BE2C (cell line): ENCODE data around the gene SLC15A1.

Experiments used
- DNase-seq: peaks from one replicate; pipeline ENCODE4 v3.0.0-alpha.2; 2020
- H3K27me3 ChIP-seq: fragments of 250-450 bp; sonication (Bioruptor Pico); 2 replicates; pipeline ENCODE4 v1.5.1; 2020; ENCODE audit warnings: mild to moderate bottlenecking
- H3K36me3 ChIP-seq: fragments of 250-450 bp; sonication (Bioruptor Pico); 2 replicates; pipeline ENCODE4 v1.5.1; 2020; ENCODE audit warnings: mild to moderate bottlenecking
- H3K4me1 ChIP-seq: fragments of 250-450 bp; sonication (Bioruptor Pico); 2 replicates; pipeline ENCODE4 v1.5.1; 2020
- H3K4me3 ChIP-seq: 2 replicates; pipeline ENCODE4 v1.5.1; 2011; ENCODE audit warnings: low read depth, low read length
- H3K9me3 ChIP-seq: fragments of 250-450 bp; sonication (Bioruptor Pico); 2 replicates; pipeline ENCODE4 v1.5.1; 2020
- TF ChIP-seq, protein P1 (sequence below): IDR thresholded peaks from 2 replicates; pipeline ENCODE4 v1.5.1; 2012; ENCODE audit warnings: mild to moderate bottlenecking, low read depth, low read length

SLC15A1 gene

DNA sequence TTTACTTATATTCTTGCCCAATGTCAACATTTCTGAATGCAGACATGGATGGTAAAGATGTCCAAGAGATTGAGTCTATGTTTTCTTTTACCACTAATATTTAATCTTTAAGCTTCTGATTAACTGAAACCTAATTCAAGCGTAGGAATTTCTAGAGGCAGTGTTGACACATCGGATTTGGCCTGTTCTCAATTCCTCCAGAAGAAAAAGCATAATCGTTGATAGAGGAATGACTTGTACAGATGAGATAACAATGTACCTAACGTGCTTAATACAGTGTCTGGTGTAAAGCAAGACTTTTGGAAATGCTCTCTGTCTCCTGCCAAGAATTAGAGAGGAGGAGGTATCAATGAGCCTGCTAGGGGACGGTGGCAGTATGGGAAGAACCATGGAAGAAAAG, 35.2 kb downstream of the SLC15A1 start:
- Histone ChIP-seq H3K9me3 (no peaks in the 10 kb centered on the region), H3K27me3 (no peaks in the 10 kb centered on the region), H3K4me1 (no peaks in the 10 kb centered on the region), H3K36me3 (no peaks in the 10 kb centered on the region), H3K4me3 (no peak overlapping the region)
- DNase-seq = no peak
- TF ChIP-seq, protein P1, sequence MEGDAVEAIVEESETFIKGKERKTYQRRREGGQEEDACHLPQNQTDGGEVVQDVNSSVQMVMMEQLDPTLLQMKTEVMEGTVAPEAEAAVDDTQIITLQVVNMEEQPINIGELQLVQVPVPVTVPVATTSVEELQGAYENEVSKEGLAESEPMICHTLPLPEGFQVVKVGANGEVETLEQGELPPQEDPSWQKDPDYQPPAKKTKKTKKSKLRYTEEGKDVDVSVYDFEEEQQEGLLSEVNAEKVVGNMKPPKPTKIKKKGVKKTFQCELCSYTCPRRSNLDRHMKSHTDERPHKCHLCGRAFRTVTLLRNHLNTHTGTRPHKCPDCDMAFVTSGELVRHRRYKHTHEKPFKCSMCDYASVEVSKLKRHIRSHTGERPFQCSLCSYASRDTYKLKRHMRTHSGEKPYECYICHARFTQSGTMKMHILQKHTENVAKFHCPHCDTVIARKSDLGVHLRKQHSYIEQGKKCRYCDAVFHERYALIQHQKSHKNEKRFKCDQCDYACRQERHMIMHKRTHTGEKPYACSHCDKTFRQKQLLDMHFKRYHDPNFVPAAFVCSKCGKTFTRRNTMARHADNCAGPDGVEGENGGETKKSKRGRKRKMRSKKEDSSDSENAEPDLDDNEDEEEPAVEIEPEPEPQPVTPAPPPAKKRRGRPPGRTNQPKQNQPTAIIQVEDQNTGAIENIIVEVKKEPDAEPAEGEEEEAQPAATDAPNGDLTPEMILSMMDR = no peak

- no peak for DNase-seq
- no peaks in the 10 kb centered on the region for H3K27me3 ChIP-seq
- TF ChIP-seq, protein P1 = no peak
- no peak overlapping the region for H3K4me3 ChIP-seq
- no peaks in the 10 kb centered on the region for H3K9me3 ChIP-seq
- H3K36me3 ChIP-seq = no peaks in the 10 kb centered on the region
- H3K4me1 ChIP-seq = no peaks in the 10 kb centered on the region
Measured at GRCh38 chr13:98710521-98710920, 42.0 kb downstream of the SLC15A1 start.

DNA sequence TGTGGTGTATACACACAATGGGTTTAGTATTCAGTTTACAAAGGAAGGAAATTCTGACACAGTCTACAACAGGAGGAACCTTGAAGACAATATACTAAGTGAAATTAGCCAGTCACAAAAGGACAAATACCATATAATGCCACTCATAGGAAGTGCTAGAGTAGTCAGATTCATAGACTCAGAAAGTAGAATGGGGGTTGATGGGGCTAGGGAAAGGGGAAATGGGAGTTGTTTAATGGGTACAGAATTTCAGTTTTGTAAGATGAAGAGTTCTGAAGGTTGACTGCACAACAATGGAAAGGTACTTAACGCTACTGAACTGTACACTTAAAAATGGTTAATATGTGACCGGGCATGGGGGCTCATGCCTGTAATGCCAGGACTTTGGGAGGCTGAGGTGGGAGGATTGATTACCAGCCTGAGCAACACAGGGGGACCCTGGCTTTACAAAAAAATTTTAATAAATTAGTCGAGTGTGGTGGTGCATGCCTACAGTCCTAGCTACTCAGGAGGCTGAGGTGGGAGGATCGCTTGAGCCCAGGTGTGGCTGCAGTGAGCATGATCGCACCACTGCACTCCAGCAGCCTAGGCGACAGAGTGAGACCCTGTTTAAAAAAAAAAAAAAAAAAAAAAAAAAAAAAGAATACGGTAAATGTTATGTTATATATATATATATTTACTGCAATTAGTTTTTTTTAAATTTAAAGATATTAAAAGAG, 45.0 kb downstream of the SLC15A1 start:
- no peaks in the 10 kb centered on the region for H3K9me3 ChIP-seq
- no peaks in the 10 kb centered on the region for H3K4me1 ChIP-seq
- no peaks in the 10 kb centered on the region for H3K27me3 ChIP-seq
- no peak for DNase-seq
- TF ChIP-seq, protein P1 = no peak
- no peaks in the 10 kb centered on the region for H3K36me3 ChIP-seq
- H3K4me3 ChIP-seq = no peak overlapping the region

- Histone ChIP-seq H3K27me3 (no peaks in the 10 kb centered on the region), H3K4me3 (no peak overlapping the region), H3K36me3 (no peaks in the 10 kb centered on the region), H3K9me3 (no peaks in the 10 kb centered on the region), H3K4me1 (no peaks in the 10 kb centered on the region)
- TF ChIP-seq, protein P1 = no peak
- DNase-seq = no peak
Measured at GRCh38 chr13:98706446-98707110, 45.9 kb downstream of the SLC15A1 start.

- TF ChIP-seq, protein P1 = no peak
- Histone ChIP-seq H3K4me1 (no peaks in the 10 kb centered on the region), H3K36me3 (no peaks in the 10 kb centered on the region), H3K9me3 (no peaks in the 10 kb centered on the region), H3K4me3 (no peak overlapping the region), H3K27me3 (no peaks in the 10 kb centered on the region)
- DNase-seq = no peak
Measured at GRCh38 chr13:98697791-98698190, 54.7 kb downstream of the SLC15A1 start.

GRCh38 chr13:98693756-98694155, 58.7 kb downstream of the SLC15A1 start:
- no peak for DNase-seq
- Histone ChIP-seq H3K4me3 (no peak overlapping the region), H3K4me1 (peaks cover 4% of the 10 kb centered on the region), H3K36me3 (no peaks in the 10 kb centered on the region), H3K9me3 (no peaks in the 10 kb centered on the region), H3K27me3 (no peaks in the 10 kb centered on the region)
- TF ChIP-seq, protein P1 = no peak
